Upper lobe of left lung (tissue), 4 donors: ENCODE measurements around the gene NCK2.

ENCODE experiments used
- CTCF ChIP-seq, 6 experiments: fragments of 450-650 bp in 4 of 6; fragments of 200-600 bp in 2 of 6; sonication (generic) in 2 of 6; IDR thresholded peaks; one replicate each; pipeline ENCODE4 v1.5.1; 2016 to 2019; ENCODE audit warnings: antibody characterized with exemption in 6 of 6
- EP300 ChIP-seq, 4 donors: sonication (generic); formaldehyde crosslinking; IDR thresholded peaks; one replicate each; pipeline ENCODE4 v1.5.1; 2017; ENCODE audit warnings: antibody characterized with exemption in 4 of 4, control low read depth in 2 of 4
- POLR2A ChIP-seq, 4 donors: fragments of 450-650 bp; IDR thresholded peaks; one replicate each; pipeline ENCODE4 v1.5.1; 2016 to 2017; ENCODE audit warnings: antibody characterized with exemption in 4 of 4, mild to moderate bottlenecking in 2 of 4
- POLR2AphosphoS5 ChIP-seq, 2 donors: sonication (generic); formaldehyde crosslinking; IDR thresholded peaks; one replicate each; pipeline ENCODE4 v1.5.1; 2017; ENCODE audit warnings: antibody characterized with exemption in 2 of 2

- no peak for TF ChIP-seq CTCF (IDR thresholded peaks at IDR 0.05)
- TF ChIP-seq POLR2A (IDR thresholded peaks at IDR 0.05), result no peak
- TF ChIP-seq POLR2AphosphoS5 (IDR thresholded peaks at IDR 0.05), result no peak
- no peak for TF ChIP-seq EP300 (IDR thresholded peaks at IDR 0.05)
Measured at GRCh38 chr2:105785095-105785847, 40.6 kb downstream of the NCK2 start.
